GM11168 (cell line): ENCODE results near the gene PRR20D.
"Not testable (repeated sequence)": the region's sequence is repeated elsewhere in the genome, so short reads cannot be mapped to it uniquely, and the experiment has no call there.

ENCODE experiments used
- in situ Hi-C: fragments of 300-500 bp; cut with MboI; formaldehyde crosslinking; loops from one replicate; pipeline ENCODE4 v1.12.0; 2022; ENCODE audit warnings: low sequenced_read_pairs; ENCODE audit not compliant: unreplicated experiment

PRR20D gene

GRCh38 chr13:57160332-57160731 lies at the start of gene PRR20D:
PRR20D (plus strand) TSS chr13:57160632; CDS start chr13:57161019, 387 bp downstream.
- in situ Hi-C loops, result not testable (repeated sequence)

DNA sequence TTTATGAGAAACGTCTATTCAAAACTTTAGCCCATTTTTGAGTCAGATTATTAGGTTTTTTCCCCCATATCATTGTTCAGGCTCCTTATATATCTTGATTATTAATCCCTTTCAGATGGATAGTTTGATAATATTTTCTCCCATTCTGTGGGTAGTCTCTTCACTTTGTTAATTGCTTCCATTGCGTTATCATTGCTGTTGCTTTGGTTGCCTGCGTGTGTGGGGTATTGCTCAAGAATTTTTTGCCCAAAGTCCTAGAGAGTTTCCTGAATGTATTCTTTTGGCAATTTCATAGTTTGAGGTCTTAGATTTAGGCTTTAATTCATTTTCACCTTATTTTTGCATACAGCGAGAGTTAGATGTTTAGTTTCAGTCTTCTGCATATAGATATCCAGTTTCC lies 45.5 kb upstream of the PRR20D start:
- in situ Hi-C loops, result no loop called here

DNA sequence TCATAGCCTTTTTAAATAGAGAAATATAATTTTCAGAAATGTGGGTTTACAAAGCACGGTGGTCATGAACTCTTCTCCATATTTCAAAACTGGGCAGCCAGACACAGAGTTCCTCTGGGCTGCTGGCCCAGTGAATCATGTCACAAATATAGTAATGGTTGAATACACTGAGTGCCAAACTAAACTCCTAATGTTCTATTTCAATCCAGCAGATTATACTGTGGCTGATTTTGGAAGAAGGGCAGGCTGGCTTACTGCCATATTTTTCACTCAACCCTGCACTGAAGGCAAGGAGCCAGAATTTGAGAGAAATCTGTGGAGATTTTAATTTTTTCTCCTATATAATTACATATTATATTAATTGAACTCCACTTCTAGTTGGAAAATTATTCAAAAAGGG lies 36.8 kb upstream of the PRR20D start:
- in situ Hi-C loops, result no loop called here

- in situ Hi-C loops, result no loop called here
These were observed 31.5 kb upstream of the PRR20D start for GRCh38 chr13:57128909-57129308.

GRCh38 chr13:57136093-57136492 lies 24.3 kb upstream of the PRR20D start:
- in situ Hi-C loops, result no loop called here

GRCh38 chr13:57137585-57137984 lies 22.8 kb upstream of the PRR20D start:
- in situ Hi-C loops, result no loop called here

- in situ Hi-C loops, result no loop called here
These were observed 21.4 kb upstream of the PRR20D start for GRCh38 chr13:57138988-57139387.

DNA sequence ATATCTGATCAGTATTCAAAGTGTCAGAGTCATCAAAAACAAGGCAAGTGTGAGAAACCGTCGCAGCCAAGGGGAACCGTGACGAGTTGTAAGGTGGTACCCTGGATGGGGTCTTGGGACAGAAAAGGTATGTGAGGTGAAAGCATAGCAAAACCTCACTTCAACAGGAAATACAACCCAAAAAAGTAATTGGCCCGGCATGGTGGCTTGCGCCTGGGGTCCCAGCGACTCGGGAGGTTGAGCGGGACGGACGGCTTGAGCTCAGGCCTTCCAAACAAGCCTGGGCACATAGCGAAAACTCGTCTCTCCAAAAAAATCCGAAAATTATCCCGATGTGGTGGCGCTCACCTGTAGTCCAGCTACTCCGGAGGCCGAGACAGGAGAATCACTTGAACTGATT lies 20.7 kb upstream of the PRR20D start:
- in situ Hi-C loops, result not testable (repeated sequence)

- in situ Hi-C loops, result not testable (repeated sequence)
These were observed 20.0 kb upstream of the PRR20D start, which contains the start of gene PRR20A for GRCh38 chr13:57140235-57140968. PRR20A (plus strand) TSS chr13:57140918; CDS start chr13:57141305, 387 bp downstream.

GRCh38 chr13:57147188-57147587 lies 13.2 kb upstream of the PRR20D start, which contains the start of gene PRR20B:
PRR20B (plus strand) TSS chr13:57147488; CDS start chr13:57147875, 387 bp downstream.
- in situ Hi-C loops, result not testable (repeated sequence)

- in situ Hi-C loops, result not testable (repeated sequence)
These were observed 12.3 kb upstream of the PRR20D start for GRCh38 chr13:57148106-57148505.

DNA sequence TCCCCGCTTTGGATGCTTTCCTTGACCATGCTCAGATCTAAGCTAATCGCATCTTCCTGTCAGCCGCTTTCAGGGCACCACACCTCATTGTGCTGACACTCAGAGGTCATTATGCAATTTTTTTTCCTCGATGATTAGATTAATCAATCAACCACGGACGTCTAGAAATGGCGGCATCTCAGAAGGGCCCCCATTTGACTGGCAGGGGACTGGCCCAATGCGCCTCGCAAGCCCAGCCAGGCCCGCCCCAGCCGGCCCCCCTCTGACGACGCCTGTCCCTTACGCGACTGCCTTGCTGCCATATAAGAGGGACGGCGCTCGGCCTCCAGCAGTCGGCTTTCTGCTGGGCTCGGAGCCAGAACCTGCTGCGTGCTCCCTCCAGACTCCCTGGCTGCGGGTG lies 6.7 kb upstream of the PRR20D start, which contains the start of gene PRR20C:
Gene PRR20C, plus strand, starts transcription at position 301 of the 400 bp plus-strand sequence. CDS start 387 bp downstream, outside the sequence.
- in situ Hi-C loops, result not testable (repeated sequence)

- in situ Hi-C loops, result not testable (repeated sequence)
These were observed 6.5 kb downstream of the PRR20D start, which contains the start of gene PRR20E for GRCh38 chr13:57166897-57167296. PRR20E (plus strand) TSS chr13:57167197; CDS start chr13:57167584, 387 bp downstream.

DNA sequence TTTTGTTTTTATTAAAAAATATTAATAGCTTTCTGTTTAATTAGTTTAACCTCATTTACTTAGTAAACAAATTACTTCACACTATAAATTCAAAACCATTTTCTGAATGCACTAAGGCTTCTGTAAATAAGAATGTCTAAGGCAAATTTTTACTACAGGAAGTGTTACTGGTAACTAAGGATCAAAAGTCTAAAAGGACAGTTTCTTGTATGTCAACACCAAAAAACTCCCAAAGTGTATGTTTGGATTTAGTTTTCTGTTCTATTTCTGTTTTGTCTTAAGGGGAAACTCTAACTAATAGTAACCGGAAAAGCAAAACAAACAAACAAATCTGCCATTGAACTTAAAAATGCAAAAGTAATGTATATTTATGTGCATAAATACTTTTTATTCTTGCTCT lies 31.2 kb downstream of the PRR20D start:
- in situ Hi-C loops, result no loop called here

- in situ Hi-C loops, result no loop called here
These were observed 52.6 kb downstream of the PRR20D start for GRCh38 chr13:57212989-57213388.
